Fibroblast of the aortic adventitia (primary cell): ENCODE data around the gene S100Z. TPM values are rescaled to one million over a fixed set of nuclear protein-coding genes. Genes with fewer than 3 reads are reported as not detected.

ENCODE experiments used
- DNase-seq: peaks from one replicate; pipeline ENCODE4 v3.0.0-alpha.2; 2010; ENCODE audit warnings: low read depth
- H3K4me3 ChIP-seq: 2 replicates; pipeline ENCODE4 v1.5.1; 2011; ENCODE audit warnings: low read depth, mild to moderate bottlenecking, control low read depth, low read length, moderate library complexity
- total RNA-seq: library from RNA; depleted of rRNA; stranded (reverse); fragments of >200 nt; gene quantifications from 2 replicates; pipeline ENCODE4 v1.2.3, GENCODE V29; 2012; ENCODE audit warnings: low replicate concordance
- TF ChIP-seq, protein P1 (sequence below): IDR thresholded peaks from 2 replicates; pipeline ENCODE4 v1.5.1; 2011; ENCODE audit warnings: mild to moderate bottlenecking, low read length, control low read depth, inconsistent platforms; ENCODE audit not compliant: insufficient read depth

The S100Z gene
- not detected in 2 replicates for total RNA-seq

DNA sequence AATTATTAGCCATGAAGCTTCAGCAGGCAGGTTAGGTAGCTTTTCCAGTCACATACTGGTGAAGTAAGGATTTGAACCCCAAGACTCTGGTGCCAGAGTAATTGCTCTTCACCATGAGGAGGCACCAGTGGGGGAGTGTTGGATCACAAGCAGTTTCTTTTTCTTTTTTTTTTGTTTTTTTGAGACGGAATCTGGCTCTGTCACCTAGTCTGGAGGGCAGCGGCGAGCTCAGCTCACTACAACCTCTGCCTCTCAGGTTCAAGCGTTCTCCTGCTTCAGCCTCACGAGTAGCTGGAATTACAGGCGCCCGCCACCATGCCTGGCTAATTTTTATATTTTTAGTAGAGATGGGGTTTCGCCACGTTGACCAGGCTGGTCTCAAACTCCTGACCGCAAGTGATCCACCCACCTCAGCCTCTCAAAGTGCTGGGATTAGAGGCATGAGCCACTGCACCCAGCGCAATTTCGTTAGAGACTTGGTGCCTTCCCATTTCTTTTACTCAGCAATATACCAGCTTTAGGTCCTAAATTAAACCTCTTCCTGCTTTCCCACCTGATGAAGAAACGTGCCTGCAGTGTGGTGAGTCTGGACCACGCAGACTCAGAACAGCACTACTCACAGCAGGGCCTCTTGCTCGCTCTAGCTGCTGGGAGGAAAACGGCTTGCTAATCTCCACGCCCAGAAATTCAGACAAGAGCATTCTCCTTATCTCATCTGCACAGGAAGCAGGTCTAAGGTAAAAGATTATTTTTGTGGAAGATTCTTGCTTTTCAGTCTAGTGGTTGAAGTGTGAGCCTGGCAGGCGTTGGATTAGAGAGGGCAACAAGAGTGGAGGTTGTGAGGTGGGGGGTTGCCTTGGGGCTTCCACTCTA lies at the start of gene S100Z:
TSS of gene S100Z (plus strand) at position 596 of the 873 bp plus-strand sequence. CDS start 25,346 bp downstream, outside the sequence.
- TF ChIP-seq, protein P1, sequence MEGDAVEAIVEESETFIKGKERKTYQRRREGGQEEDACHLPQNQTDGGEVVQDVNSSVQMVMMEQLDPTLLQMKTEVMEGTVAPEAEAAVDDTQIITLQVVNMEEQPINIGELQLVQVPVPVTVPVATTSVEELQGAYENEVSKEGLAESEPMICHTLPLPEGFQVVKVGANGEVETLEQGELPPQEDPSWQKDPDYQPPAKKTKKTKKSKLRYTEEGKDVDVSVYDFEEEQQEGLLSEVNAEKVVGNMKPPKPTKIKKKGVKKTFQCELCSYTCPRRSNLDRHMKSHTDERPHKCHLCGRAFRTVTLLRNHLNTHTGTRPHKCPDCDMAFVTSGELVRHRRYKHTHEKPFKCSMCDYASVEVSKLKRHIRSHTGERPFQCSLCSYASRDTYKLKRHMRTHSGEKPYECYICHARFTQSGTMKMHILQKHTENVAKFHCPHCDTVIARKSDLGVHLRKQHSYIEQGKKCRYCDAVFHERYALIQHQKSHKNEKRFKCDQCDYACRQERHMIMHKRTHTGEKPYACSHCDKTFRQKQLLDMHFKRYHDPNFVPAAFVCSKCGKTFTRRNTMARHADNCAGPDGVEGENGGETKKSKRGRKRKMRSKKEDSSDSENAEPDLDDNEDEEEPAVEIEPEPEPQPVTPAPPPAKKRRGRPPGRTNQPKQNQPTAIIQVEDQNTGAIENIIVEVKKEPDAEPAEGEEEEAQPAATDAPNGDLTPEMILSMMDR: no peak
- no peak for DNase-seq
- H3K4me3 ChIP-seq: no peak within 1 kb of the TSS

DNA sequence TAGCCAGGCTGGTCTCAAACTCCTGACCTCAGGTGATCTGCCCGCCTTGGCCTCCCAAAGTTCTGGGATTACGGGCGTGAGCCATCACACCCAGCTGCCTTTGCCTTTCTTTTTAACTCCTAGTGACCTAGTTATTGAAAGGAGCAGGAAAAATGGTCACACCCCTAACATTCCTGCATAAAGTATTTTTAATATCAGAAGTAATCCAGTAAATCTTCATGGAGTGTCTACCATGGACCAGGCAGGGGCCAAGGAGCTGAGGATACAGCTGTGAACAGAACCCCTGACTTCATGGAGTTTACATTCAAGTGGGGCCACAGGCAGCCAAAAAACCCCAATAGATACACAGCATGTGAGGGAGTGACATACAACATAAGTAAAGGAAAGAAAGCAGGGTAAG lies 49.2 kb upstream of the S100Z start:
- TF ChIP-seq, protein P1: no peak
- no peak overlapping the region for H3K4me3 ChIP-seq

DNA sequence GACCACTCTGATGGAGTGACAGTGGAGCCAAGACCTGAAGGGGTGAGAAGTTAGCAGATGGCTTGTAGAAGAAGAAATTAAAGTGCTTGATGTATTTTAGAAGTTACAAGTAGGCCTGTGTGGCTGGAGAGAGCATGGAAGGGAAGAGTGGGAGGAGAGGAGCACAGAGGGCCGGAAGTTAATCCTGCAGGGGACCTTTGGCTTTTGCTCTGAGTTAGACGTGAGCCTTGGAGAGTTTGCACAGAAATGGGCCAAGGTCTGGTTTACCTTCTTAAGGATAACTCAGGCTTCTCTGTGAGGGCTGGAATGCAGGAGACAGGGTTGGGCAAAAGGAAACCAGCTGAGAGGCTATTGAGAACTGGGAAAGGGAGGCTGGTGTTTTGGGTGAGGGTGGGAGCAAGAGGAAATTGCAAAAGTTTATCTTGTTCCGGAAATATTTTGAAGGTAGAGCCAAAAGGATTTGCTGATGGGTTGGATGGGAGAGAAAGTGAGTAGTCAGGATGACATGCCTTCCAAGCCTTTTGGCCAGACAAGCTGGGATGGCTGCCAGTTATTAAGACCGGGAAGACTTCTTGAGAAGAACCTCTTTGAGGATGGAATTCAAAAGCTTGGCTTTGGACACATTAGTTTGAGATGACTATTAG lies 48.5 kb upstream of the S100Z start:
- no peak overlapping the region for H3K4me3 ChIP-seq
- TF ChIP-seq, protein P1: no peak
- peak; percentile 98 for DNase-seq

More for the DNA sequence above, 49.2 kb upstream of the S100Z start:
- no peak for DNase-seq

DNA sequence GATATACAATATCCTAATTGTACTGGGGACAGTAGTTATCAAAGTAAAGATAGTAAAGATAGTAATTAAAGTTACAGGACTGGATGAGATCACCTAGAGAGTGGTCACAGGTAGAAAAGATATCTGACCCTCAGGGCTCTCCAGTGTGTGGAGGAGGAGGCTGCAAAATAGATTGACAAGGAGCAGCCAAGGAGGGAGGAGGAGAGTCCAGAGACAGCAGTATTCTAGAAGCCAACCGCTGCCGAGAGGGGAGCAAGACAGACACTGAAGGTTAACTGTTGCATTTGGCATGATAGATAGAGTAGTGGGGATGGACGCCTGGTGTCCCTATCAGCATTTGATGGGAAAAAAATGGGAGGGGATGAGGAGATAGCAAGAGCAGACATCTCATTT lies 48.0 kb upstream of the S100Z start:
- TF ChIP-seq, protein P1: no peak
- no peak for DNase-seq
- no peak overlapping the region for H3K4me3 ChIP-seq

DNA sequence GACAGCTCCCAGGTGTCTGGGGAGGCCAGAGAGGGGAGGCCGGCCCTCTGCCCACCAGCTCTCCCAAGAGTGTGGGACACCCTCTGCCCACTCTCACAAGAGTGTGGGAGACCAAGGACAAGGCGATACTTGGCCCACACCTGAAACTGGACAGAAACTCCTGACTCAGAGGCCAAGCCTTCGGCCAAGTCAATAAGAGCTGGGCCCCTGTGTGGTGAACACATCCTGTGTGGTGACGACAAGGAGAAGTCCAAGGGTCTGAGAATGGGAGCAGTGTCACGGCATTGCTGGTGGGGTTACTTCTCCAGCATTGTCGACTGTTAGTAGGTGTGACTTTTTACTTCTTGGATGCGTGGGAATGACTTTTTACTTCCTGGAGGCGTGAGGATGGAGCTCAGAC lies 45.5 kb upstream of the S100Z start:
- no peak overlapping the region for H3K4me3 ChIP-seq
- TF ChIP-seq, protein P1: no peak
- DNase-seq: no peak

DNA sequence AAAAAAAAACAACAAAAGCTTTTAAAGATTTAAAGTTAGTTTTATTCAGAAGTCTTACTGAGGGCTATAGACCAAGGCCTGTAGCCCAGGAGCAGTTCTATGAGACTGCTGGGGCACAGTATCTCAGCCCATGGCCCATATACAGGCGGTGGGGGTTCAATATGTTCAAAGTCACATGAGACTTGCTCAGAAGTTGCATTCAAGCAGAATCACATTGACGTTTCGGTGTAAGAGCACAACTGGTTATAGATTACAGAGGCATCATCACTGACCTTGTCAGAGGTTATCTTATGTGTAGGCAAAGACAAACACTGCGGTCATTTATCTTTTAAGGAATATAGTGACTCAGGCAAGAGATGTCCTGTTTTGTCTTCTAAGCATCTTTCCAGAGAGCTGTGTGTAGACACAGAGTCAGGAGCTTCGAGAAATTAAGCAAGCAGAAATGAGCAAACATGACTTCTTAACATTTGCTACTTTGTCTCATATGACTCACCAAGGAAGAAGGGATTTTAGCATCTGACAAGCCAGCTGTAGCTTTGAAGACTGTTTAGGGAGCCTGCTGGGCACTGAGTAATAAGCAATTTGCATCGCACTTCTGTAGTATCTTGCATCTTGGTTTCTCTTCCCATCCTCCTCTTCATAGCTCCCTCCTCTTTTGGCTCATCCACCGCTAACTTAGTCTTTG lies 43.9 kb upstream of the S100Z start:
- peak; percentile 97 for DNase-seq
- H3K4me3 ChIP-seq: no peak overlapping the region
- TF ChIP-seq, protein P1: no peak
